Measurements from ENCODE around the gene OCSTAMP.
A peak's percentile ranks its signal among the peaks of the same experiment; 100 is the strongest.

The OCSTAMP gene

DNA sequence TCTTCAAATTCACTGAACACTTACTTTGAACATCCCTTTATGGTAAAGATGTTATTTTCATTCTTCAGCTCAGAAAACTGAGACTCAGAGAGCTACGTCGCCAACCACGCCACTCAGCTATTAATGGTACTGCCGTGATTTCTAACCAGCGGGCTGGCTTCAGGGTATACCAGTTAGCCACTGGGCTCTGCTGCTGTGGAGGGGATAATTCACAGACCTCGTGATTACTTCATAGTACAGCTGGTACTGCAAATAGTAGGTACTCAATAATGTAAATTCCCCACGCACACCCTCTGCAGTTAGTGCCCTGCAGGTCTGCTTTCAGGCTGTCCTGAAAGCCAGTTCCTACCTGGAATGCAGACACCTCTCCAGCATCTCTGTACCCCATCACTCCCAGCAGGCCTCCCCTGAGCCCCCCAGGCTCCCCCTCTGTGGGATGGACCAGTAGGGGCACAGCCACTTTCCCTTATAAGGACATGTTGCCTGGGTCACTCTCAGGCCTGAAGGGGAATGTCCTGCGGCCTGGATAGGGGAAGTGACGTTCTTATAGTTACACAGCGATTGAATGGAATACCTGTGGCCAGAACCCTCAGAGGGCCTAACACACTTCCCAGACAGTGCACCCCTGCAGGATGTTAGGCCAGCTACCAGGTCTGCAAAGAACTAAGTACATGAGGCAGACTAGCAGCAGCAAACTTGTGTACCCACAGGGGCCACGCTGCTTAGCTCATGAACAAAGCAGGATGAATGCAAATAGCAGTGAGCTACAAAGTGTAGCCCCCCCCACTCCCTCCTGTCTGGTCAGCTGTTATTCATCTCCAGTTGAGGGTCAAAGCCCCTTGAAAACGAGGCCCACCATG lies 1.3 kb upstream of the OCSTAMP start:
- DNase-seq, result no peak

DNA sequence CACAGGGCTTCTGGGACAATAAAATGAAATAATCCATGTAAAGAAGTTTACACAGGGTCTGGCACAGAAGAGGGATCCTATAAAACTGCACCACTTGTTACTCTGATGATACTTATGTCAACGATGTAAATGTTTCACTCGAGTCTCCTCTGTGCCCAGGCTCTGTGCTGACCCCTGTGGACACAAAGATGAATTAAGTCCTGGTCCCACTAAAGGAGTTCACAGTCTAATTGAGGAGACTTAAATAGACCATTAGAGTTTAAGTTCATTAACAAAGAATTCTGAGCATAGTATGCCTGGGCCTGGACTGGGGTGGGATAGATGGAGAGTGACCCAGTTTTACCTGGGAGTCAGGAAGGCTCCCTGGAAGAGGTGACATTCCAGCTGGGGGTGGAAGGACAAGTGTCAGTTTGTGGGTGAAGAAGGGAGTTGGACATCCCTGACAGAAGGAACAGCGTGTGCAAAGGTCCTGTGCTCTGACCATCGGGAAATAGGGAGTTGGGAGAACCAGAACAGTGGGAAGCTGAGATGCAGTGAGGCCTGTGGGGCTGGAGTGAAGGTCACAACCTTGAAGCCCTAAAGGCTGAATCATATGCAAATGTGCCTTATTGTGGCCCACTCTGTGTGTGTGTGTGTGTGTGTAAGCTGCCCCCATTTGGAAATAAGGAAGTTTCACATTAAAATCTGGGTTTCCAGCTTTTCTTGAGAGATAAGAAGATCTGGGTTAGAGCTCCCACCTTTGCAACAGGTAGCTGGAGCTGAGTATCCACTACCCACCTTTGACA lies 1.1 kb downstream of the OCSTAMP start:
- DNase-seq, result no peak

DNA sequence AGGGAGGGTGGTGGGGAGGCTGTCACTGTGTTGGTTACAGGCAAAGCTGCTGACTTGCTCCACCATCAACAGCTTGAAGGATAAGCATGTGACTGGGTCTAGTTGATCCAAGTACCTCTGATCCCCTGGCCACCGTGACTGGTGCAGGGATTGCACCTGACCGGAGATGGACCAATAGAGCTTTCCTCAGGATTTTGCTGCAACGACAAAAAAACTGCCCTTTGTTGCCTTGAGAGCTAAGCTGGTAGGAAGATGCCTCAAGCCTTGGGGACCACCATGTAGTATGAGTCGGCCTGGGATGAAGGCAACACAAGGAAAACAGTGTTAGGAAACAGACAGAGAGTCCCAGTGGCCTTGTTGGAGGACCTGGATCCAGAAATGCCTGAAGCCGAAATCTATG lies 1.8 kb downstream of the OCSTAMP start:
- no peak for DNase-seq

DNA sequence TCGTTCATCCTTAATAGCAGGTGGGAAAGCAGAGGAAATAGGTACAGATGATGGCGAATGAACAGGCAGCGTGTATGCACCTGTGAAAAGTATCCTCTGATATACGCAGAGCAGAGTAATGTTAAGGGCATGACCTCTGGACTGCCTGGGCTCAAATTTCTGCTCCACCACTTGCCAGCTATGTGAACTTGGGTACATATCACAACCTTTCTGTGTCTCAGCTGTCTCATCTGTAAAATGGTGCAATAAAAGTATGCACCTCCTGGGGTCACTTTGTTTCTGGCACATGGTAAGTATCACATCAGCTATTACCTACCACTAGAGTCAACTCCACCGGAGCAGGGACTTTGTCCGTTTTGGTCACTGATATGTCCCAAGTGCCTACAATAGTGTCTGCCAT lies 2.5 kb downstream of the OCSTAMP start:
- no peak for DNase-seq

DNA sequence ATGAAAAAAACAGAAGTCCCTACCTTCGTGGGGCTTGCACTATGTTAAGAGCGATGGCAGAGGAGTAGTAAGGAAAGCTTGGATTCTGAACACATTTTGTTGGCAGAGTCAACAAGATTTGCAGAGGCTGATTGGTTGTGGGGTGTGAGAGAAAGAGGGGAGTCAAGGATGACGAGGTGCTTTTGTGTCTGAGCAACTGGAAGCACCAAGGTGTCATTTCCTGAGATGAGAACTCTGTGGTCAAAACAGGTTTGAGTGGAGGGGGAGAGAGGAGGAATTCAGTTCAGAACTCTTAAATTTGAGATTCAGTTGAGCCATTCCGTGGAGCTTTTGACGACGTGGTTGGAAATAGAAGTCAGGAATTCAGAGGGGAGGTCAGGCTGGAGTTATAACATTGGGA lies 3.5 kb downstream of the OCSTAMP start:
- DNase-seq, result no peak

DNA sequence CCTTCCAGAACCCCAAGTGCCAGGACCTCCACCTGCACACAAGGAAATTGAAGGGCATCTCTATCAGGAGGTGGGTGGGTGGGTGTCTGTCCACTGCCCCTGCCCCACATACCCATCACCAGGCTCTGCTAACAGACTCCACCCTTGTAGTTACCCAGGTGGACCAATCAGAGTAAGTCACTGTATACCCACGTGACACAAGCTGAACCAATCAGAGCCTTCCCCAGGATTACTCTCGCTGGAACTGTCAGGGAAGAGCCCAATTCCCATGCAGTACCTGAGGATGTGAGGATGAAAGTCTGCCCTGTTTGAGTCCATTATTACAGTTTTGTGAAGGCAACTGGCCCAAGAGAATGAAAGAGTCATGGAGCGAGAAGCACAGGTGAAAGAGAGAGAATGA lies 4.2 kb downstream of the OCSTAMP start:
- no peak for DNase-seq

DNA sequence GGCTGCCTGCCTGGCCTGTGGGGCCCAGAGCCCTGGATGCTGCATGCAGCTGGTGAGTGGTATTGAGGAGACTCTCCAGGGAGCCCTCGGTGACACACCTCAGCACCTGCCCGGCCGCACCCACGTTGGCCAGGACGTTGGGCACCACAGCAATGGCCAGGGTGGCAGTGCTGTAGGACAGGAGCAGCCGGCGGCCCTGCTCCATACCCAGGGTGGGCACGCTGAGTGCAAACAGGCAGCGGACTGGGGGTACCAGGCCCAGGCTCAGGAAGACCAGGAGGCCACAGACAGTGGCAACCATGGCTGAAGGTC lies 4.7 kb downstream of the OCSTAMP start:
- no peak for DNase-seq

DNA sequence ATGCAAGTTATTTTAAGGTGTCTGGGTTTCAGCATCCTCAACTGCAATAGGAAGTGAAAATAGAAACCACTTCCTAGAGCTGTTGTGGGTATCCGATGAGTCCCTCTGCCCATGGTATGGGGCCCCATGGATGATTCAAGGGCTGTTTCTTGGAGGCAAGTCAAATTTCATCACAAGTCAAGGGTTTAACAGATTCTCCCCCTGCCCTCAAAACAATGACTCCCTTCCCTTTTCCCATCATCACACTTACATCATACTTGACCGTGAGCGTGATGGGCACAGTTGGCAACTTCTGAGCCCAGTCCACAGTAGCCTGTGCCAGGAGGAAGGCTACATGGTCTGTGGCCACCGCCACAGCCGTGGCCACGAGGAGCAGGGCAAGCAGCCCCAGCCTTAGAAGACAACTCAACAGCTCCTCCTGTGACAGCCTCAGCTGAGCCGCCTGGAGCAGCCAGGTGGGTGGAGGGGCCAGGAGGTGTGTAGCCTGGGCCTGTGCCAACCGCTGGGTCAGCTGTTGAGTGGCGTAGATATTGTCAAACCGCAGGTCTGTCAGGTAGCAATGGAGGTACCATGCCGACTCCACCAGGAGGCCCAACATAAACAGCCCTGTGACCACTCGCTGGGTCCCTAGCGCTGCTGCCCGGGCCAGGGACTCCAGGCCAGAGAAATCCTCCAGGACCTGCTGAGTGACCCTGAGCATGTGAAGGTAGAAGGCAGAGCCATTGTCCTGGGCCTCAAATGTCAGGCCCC lies 5.2 kb downstream of the OCSTAMP start:
- DNase-seq, result peak; percentile 33

DNA sequence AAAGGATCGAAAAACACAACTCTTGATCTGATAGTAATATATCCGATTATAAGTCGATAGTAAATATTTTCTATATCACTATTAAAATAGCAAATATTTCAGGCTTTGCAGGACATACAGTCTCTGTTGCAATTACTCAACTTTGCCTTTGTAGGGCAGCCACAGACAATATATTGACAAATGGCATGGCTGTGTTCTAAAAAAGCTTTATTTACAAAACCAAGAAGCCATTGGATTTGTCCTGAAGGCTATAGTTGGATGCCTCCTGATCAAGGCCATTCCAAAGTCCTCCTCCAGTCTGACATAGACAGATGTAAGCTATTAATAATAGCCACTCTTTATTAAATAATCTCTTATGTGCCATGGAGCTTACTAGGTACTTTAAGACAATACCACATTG lies 5.9 kb downstream of the OCSTAMP start:
- DNase-seq, result no peak

DNA sequence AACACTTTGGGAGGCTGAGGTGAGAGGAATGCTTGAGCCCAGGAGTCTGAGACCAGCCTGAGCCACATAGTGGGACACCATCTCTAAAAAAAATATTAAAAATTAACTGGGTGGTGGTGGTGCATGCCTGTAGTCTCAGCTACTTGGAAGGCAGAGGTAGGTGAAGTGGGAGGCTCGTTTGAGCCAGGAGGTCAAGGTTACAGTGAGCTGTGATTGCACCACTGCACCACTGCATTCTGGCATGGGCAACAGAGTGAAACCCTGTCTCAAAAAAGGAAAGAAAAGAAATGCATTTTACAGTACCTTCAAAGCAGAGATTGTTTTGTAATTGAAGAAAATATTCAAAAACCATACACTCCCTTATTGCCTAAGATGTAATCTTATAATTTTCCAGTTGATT lies 6.5 kb downstream of the OCSTAMP start:
- no peak for DNase-seq

DNA sequence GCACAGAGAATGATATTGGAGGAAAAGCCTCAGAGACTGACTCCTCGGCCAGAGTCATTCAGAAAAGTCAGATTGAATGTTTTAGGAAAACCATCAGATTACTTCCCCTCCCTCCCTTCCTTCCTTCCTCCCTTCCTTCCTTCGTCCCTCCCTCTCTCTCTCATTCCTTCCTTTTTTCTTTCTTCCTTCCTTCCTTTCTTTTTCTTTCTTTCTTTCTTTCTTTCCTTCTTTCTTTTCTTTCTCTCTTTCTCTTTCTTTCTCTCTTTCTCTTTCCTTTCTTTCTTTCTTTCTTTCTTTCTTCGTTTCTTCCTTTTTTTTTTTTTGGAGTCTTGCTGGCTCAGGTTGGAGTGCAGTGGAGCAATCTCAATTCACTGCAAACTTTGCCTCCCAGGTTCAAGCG lies 7.4 kb downstream of the OCSTAMP start:
- no peak for DNase-seq

DNA sequence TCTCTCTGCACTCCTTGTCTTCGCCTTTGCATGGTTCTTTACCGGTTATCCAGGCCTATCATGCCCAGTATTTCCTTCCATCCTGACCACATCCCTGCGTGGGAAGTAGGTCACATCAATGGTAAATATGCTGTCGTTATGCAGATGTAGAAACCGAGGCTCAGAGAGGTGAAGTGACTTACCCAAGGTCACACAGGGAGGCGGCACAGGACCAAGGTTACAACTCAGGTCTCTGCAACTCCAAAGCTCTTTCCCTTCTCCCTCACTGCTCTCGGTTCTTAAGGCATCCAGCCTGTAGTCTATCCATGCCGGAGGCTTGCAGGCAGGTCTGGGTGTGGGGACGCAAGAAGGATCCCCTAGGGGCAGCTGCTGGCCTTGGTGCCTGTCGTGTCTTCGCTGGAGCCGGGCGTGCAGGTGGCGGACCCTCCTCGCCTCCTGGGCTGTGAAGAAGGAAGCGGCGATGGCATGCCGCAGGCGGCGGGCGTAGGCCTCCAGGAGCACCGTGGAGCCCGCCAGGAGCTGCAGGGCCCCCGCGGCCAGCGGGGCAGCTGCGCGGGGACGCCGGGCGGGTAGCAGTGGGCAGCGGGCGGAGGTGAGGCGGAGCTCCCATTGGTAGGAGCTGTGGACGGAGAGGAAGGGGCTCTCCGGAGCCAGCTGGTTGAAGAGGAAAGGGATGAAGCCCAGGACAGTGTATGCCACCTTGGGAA lies 9.1 kb downstream of the OCSTAMP start:
- no peak for DNase-seq

DNA sequence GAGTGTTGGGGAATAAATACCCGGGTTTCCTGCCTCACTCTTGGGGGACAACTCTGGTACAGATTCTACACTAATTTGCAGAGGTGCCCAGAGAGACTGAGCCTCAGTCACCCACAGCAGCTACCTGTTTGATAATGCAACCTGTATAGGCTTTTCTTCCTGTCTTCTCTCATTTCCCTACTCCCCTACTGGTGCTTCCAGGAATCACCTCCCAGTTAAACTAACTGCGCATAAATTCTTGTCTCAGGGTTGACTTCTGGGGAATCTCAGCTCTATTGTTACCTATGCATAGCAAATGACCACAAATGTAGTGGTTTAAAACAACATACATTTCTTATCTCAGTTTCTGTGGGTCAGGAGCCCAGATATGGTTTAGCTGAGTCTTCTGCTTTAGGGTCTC lies 11.3 kb downstream of the OCSTAMP start:
- no peak for DNase-seq

DNA sequence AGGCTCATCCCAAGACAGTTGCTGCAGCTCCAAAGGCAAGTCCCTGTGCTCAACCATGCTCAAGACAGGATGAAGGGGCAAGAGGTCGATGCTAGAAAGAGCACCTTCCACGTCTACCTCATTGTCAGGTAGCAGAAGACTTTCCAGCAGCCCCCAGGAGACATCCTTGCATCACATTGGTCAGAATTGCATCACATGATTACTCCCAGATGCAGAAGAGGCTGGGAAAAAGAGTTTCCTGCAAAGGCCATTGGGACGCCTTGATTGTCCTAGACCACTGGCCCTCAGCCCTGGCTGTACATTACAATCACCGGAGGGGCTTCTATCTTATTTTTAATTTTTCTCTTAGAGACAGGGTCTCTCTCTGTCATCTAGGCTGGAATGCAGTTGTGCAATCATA lies 19.8 kb downstream of the OCSTAMP start:
- no peak for DNase-seq

DNA sequence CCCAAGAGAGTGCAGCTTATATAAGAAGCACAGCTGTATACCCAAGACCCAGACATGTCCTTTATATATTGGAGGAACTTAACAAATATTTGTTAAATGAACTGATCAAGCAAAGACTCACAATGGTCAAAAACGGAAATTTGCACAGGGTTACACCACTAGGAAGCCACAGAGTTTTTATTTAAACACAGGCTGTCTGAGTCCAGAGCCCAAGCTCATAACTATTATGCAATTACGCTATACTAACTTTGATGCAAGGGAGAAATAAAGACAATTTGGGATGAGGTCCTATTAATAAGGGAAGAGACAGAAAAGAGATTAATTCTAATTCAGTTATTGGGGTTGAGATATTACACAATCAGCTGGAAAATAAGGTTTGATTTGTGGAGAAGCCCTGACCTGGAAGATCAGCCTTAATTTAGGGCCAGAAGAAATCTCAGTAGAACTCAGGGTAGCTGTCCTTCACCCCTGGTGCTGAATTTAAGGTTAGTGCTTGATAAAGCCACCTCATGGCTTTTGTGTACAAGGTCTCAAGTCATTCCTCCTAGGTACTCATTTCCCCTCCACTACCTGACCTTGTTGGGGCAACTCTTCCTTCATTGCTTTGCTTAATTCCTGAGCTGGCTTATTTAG lies 26.6 kb downstream of the OCSTAMP start:
- no peak for DNase-seq

DNA sequence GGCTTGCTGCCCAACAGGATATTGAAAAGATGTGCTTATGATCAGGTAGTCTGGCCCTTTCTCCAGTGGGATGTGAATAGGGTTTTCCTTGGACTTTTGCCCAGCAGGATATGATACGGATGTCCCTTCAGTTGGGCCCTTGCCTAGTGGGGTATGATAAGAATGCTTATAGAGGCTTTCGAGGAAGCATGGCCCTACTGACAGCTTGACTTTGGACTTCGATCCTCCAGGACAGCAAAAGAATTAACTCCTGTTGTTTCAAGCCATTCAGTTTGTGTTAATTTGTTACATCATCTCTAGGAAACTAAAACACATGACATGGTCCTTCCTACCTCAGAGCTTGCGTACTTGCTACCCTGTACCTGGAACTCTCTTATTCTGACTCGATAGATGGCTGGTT lies 27.3 kb downstream of the OCSTAMP start:
- no peak for DNase-seq

DNA sequence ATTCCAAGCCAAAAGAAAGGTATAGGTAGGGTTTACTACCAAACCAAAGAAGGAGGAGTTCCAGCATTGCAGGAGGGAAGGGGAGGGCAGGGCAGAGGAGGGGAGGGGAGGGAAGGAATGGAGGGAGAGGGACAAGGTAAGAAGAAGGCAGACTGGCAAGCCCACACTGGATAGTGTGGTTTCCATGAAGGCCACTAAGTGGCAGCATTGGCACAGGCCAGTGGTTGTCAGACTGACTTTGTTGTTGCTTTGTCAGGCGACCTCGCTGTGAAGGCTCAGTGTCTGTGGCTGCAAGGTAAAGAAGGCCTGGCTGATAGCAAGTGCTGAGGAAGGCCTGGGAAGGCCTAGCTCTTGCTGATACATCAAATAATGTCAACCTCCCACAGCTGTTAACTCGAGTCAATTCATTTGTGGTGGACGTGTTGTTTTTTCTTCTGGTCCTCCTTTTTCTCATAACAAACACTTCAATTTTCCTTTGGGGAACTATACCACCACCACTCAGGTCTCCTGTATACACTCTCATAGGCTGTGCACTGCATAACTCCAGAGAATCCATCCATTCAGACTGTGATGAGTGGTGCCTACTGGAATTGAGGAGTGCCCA lies 29.4 kb downstream of the OCSTAMP start:
- peak; percentile 83 for DNase-seq

DNA sequence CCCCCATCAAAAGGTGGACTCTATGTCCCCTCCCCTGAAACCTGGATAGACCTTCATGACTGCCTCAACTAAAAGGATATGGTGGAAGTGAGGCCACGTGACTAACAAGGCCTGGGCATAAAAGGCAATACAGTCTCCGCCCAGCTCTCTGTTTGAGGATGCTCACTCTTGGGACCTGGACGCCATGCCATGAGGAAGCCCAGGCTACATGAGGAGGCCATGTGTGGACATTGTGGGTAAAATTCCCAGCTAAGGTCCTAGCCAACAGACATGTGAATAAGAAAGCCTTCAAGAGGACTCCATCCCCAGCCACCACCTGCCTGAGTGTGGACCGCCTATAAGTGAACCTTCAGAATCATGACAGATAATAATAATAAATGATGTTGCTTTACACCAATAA lies 29.9 kb downstream of the OCSTAMP start:
- no peak for DNase-seq

DNA sequence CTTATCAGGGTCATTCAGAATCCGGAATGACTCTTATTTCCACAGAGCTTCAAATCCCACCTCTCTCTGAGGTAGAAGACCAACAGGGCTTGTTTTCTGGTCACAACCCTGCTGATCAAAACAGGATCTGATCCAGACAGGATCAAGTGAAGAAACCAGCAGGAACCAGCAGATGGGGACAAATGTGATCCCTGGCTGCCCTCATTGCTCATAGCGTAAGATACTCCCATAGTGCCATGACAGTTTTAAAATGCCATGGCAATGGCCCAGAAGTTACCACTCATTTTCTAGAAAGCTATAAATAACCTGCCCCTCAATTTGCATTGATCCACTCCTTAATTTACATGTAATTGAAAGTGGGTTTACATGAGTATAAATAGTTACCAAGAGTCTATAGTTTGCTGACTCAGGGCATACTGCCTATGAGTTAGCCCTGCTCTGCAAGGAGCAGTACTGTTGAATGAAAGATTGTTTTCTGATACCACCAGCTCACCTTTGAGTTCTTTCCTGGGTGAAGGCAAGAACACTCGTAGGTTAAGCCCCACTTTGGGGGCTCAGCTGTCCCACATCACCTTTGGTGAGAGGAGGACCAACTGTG lies 30.9 kb downstream of the OCSTAMP start:
- DNase-seq, result no peak

DNA sequence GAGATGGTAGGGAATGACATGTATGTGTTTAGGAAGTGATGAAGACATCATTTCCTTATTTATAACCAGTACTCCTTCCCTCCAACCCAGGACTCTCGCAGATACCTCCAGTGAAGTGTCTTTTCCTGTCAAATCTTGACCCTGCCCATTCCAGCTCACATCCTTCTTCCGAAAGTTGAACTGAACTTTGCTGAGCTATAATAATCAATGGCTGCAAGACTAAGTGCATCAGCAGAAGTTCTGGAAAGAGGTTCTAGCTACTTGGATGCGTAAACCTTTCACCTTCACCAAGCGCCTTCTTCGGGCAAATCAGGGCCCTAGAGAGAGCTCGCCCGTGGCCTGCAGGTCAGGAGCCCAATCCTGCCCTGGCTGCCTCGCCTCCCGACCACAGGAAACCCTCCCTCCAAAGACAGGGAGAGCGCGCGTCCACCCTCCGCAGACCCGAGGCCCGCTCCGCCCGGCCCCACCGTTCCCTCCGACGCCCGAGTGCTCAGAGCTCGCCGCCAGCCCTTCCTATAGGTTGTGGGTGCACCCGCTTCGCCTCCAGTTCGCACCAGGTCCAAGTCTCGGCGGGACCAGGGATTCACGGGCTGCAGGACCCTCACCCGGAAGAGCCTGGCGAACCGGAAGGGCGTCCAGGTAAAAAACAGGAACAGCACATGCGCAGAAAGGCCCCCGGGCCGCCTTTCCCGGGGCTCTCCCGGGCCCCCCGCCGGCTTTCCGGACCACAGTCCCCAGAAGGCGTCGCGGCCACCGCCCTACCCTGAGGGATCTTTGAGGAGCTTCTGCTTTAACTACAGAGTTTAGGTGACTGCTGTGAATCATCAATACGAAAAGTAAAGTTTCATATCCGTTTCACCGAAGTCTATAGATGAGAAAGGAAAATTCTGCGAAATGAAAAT lies 37.3 kb downstream of the OCSTAMP start, which contains the start of gene ZNF334:
ZNF334 (minus strand) TSS at position 617 of the 902 bp plus-strand sequence. CDS start 1,457 bp downstream, outside the sequence.
- peak; percentile 96 for DNase-seq

DNA sequence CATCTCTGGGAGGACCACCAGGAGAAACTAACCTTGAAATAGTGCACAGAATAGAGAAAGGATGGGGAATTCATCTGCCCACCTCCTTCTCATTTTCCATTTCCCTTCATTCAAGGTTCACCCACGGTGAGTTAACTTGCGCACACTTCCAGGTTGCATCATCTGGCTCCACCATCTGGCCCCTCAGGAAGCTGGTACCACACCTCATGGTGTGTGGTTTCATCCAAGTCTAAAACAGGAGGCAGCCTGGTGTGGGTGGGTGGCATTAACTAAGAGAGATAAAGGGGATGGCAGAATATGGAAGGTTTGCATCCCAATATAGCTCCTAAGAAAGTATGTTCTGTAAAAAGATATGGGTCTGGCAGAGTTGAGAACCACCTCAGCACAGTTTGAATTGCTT lies 40.9 kb downstream of the OCSTAMP start:
- DNase-seq, result no peak

Data from NCI-H146 (cell line).